Hippocampal formation (tissue), 2 donors: Measurements from ENCODE around the gene KCNQ5.

Experiments
- DNase-seq, 2 donors: peaks; one replicate each; lab custom pipeline; 2025; lab: John Stamatoyannopoulos, UW

Gene KCNQ5

DNA sequence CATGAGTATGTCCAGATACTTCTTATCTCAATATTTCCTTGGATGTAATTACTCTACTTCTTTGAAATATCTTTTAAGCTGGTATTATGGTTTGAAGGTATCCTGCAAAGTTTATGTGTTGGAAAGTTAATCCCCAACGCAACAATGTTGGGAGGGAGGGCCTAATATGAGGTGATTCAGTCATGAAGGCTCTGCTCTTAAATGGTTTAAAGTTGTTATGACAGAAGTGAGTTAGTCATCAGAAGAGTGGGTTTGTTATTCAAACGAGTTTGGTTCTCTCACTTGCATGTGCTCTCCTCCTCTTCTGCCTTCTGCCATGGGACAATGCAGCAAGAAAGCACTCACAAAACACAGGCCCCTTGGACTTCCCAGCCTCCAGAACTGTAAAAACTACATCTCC lies 176.3 kb downstream of the KCNQ5 start:
- DNase-seq, result no peak

DNA sequence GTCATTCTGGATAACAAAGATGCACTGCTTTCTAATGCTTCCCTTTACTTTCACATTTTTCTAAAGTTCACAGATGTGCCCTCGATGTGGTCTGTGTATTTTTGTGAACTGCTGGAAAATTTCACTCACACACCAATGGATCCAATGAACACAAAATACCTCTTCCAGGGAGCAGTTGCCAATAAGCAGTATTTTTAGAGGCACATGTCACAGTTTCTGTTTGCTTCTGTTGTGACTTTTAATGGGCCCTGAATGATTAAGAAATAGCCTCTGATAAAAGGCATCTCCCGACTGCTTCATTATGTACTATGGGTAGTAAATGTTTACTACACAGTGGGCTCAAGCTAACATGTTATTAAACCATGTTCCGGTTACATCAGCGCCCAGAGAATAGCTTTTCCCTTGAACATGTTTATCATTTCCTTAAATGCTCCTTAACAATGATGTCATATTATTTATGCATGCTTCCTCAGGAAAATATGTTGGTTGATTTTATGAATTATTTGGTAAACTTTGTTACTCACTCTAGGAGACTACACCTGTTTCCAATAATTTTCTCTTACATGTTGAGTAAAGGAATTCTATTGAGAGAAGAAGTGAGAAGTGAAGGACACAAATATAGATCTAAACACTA lies 188.0 kb downstream of the KCNQ5 start:
- DNase-seq, result no peak

- no peak for DNase-seq
Observed at GRCh38 chr6:72810571-72811280, 188.9 kb downstream of the KCNQ5 start.

DNA sequence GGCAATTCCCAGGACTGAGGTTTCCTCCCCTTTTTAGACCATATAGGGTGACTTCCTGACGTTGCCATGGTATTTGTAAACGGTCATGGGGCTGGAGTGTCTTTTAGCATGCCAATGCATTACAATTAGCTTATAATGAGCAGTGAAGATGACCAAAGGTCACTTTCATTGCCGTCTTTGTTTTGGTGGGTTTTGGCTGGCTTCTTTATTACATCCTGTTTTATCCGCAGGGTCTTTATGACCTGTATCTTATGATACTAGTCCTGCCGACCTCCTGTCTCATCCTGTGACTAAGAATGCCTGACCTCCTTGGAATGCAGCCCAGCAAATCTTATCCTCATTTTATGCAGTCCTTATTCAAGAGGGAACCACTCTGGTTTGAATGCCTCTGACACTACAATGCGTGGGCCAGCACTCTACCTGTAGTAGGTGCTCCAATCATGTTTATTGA lies 190.1 kb downstream of the KCNQ5 start:
- DNase-seq, result no peak

GRCh38 chr6:72813807-72814596 lies 192.1 kb downstream of the KCNQ5 start:
- DNase-seq, result no peak

DNA sequence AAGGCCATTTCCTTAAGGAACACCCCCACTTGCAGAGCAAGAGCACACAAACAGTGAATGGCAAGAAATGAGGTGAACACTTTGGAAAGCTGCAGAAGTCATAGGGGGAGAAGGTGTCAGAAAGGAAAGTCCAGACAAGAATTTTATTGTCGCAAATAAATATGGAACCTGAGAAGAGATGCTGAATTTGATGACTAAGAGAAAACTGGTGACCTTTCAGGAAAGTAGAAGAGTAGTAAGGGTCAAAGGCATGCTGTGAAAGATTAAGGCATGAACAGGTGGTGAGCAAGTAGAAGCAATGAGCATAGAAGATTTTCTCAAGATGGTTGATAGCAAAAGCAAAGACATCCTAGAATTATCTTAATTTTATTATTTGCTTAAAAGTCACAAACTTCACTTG lies 194.2 kb downstream of the KCNQ5 start:
- no peak for DNase-seq

DNA sequence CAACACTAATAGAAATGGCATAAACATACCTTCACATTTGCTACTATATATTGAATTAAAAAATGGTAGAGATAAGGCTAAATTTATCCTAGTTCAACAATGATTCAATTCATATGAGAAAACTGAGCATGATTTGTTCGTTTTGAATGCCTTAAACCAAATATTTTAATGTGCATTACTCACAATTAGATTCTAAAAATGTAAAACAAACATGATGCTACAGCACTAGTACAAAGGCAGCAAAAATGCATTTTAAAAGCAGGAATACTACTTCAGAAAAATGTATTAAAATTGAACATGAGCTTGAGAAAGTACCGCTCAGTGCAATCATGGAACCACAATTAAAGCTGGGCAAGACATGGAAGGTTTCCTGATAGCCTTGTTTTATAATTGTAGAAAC lies 195.3 kb downstream of the KCNQ5 start:
- DNase-seq, result no peak

GRCh38 chr6:72819609-72820008 lies 197.7 kb downstream of the KCNQ5 start:
- no peak for DNase-seq

DNA sequence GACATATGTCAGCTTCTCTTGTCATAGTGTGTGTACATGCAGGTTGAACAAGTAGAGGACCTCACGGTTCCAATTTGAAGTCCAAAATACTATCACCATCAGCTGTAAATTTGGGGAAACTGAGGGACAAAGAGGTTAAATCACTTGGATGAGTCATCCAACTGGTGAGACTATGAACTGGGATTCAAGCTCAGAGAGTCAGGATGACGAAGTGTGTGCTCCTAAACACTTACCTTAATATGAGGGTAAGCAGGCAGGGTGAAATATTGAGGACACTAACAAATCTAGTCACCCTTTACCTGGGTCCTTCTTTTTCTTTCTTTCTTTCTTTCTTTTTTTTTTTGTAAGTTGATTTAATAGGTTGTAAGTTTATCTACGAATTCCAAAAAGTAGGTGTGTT lies 198.3 kb downstream of the KCNQ5 start:
- DNase-seq, result no peak

DNA sequence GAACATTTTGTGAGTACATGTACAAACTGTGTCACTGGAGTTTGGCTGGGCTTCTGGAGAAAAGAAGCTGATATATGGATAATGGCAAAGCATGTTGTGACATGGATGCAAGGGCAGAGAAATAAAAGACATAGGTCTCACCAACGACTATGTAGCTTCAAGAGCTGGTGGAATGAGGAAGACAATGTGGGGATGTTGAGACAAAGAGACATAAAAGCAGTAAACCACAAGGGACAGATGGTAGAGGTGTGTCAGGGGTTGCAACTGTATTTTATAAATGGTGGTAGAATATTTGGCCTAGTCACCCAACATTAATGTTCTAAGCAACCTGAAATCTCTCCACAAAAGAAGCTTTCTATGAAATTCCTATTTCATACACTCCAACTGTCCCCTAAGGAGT lies 199.0 kb downstream of the KCNQ5 start:
- DNase-seq, result no peak

DNA sequence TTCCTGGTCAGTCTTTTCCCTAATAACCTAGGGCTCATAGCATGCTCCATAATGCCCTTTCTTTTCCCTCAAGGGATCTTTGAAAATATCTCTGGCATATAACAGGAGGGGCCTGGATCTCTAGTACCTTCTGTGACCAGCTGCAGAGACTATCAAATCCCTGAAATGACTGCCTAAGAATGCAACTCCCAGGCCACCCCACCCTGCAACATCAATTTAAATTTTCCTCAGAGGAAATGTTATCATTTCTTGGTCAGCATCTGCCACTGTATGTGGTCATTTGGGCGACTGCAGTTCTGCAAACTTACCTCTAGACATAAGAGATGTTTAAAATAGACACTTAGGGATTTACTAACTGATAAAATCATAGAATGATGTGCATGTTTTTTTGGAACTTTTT lies 200.2 kb downstream of the KCNQ5 start:
- DNase-seq, result no peak

- no peak for DNase-seq
Observed at GRCh38 chr6:72822691-72823090, 200.8 kb downstream of the KCNQ5 start.

DNA sequence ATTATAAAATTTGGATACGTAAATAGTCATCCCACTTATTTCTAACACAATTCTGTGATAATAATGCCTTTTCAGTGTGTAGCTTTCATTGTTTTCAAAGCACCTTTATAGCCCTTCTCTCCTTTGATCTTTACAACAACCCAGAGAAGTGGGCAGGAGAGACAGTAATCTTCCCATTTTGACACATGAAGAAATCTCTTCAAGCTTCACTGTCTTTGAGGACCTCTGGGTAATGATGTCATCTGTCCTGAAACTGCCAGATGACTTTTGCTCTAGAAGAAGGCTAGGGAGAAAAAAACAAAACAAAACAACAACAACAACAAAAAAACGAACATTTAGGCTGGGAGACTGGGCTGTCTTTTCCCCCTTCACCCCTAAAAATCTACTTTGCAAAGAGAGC lies 203.0 kb downstream of the KCNQ5 start:
- no peak for DNase-seq

DNA sequence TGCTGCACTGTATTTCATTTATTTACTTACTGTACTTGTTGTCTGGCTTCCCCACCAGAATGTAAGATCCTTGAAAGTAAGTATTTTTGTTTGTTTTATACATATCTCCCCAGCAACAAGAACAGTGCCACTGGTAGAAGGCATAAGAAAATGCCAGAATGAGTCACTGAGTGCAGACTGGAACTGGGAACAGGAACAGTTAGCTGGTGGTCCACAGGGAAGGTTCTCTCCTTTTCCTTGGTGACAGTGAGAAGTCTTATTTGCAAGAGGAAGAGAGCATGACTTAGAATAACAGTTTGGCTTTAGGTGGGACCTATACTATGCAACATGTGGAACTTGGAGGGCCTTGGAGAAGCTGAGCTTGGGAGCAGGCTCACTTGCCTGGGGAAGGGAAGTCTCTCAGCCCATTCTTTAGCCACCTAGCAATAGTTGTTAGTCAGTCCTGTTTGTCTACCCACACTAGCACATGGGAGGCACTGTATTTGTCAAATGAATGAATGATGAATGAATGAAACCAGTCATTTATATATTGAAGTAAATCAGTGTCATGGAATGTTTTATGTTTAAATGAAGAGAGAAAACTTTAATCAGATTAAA lies 203.5 kb downstream of the KCNQ5 start:
- DNase-seq, result no peak

GRCh38 chr6:72826037-72826436 lies 204.2 kb downstream of the KCNQ5 start:
- DNase-seq, result no peak

DNA sequence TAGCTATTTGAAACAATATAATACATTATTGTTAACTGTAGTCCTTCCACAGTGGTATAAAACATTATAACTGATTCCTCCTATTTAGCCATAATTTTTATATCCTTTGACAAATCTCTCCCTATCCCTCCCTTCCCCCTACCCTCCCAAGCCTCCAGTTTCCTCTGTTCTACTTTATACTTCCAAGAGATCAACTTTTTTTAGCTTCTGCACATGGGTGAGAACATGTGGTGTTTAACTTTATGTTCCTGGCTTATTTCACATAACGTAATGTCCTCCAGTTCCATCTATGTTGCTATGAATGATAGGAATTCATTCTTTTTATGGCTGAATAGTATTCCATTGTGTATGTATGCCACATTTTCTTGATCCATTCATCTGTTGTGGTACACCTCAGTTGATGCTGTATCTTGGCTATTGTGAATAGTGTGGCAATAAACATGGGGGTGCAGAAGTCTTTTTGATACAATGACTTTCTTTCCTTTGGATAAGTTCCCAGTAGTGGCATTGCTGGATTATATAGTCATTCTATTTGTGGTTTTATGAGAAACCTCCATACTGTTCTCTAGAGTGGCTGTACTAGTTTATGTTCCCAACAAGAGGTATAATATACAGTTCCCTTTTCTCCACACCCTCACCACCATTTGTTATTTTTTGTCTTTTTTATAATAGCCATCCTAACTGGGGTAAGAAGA lies 205.0 kb downstream of the KCNQ5 start:
- DNase-seq, result no peak

GRCh38 chr6:72828904-72829303 lies 207.0 kb downstream of the KCNQ5 start:
- no peak for DNase-seq

DNA sequence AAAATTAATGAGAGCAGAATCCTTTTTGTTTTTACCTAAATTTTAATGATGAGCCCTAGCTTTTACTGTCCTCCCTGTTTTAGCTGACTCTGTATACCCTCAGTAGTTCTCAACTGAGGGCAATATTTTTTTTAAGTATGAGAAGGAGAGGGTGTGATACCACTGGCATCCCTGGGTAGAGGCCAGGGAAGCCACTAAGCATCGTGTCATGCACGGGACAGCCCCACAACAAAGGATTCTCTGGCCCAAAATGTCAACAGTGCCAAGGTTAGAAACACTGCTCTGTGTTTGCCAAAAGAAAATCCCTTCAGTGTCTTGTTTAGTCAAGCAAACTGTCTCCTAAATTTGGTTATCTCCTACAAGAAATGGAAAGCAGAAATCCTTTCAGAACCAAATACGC lies 210.4 kb downstream of the KCNQ5 start:
- DNase-seq, result no peak

GRCh38 chr6:72835749-72836148 lies 213.9 kb downstream of the KCNQ5 start:
- no peak for DNase-seq

DNA sequence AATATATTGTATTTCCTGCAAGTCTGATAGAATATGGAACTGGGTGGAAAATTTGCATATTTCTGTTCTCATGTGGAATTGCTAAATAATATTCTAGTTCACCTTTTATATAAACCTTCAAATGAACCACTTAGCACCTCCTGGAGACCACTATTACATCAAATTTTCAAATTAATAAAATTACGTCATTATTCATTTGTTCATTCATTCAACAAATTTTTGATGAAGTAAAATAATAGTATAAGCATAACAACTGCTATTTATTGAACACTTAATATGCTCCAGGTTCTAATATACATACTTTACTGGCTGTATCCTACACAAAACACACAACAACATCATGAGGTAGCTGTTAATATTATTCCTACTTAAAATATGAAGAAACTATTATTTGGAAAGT lies 215.1 kb downstream of the KCNQ5 start:
- DNase-seq, result no peak

DNA sequence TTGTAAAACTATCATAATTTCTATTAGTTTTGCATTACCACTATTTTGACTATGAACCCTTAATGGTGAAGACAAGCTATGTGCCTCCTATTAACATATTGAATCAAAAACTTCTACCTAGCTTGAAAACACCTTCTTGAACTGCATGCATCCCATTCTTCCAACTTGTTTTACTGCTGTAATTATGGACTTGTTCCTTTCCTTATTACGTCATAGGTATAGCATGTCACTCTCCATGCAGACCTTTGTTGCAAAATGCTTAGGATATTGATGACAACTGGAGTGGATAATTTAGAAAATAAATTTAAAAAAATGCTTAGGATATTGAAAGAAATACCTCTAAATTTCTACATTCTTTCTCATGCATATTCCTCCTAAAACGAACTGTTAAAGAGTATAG lies 219.3 kb downstream of the KCNQ5 start:
- no peak for DNase-seq

DNA sequence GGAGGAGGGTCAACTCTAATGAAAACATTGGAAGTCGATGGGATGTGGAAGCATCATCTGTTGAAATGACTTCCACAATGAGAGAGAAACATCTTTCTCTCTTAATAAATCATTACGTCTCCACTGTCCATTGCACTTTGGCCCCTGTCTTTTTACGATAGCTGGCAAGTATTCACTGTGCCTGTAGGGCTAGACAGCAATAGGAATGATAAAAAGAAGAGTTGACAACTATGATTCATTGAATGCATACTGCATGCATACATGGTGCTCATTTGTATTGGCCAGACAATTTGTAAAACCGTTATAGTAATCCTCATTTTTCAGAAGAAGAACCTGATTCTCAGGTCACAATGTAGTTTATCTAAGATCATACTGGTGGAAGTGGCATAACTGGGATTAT lies 220.3 kb downstream of the KCNQ5 start:
- DNase-seq, result no peak
